GM18867 (cell line): Measurements from ENCODE around the gene KIAA1671.

Source experiments
- ATAC-seq: cut with Tn5 transposase; IDR thresholded peaks from one replicate; pipeline ENCODE4 v1.9.1; 2021; ENCODE audit warnings: mild to moderate bottlenecking, moderate library complexity; ENCODE audit not compliant: unreplicated experiment

Gene KIAA1671

GRCh38 chr22:25084405-25085107 is 132.0 kb downstream of the KIAA1671 start:
- no peak for ATAC-seq

- ATAC-seq, result no peak
Observed at GRCh38 chr22:25085156-25085555, 132.6 kb downstream of the KIAA1671 start.

- peak; percentile 67 for ATAC-seq
Observed at GRCh38 chr22:25085930-25086901, 133.7 kb downstream of the KIAA1671 start.

- ATAC-seq, result no peak
Observed at GRCh38 chr22:25086902-25087282, 134.4 kb downstream of the KIAA1671 start.

GRCh38 chr22:25090225-25090890 is 137.8 kb downstream of the KIAA1671 start:
- ATAC-seq, result no peak

GRCh38 chr22:25091458-25091857 is 138.9 kb downstream of the KIAA1671 start:
- ATAC-seq, result no peak

- ATAC-seq, result no peak
Observed at GRCh38 chr22:25092119-25092518, 139.6 kb downstream of the KIAA1671 start.

GRCh38 chr22:25094579-25094978 is 142.1 kb downstream of the KIAA1671 start:
- no peak for ATAC-seq

- no peak for ATAC-seq
Observed at GRCh38 chr22:25095869-25096268, 143.4 kb downstream of the KIAA1671 start.

GRCh38 chr22:25096638-25097405 is 144.3 kb downstream of the KIAA1671 start:
- no peak for ATAC-seq

GRCh38 chr22:25098445-25099081 is 146.0 kb downstream of the KIAA1671 start:
- ATAC-seq, result no peak

GRCh38 chr22:25099202-25099601 is 146.7 kb downstream of the KIAA1671 start:
- no peak for ATAC-seq

GRCh38 chr22:25100402-25100801 is 147.9 kb downstream of the KIAA1671 start:
- ATAC-seq, result no peak

GRCh38 chr22:25100948-25101347 is 148.4 kb downstream of the KIAA1671 start:
- ATAC-seq, result no peak

- no peak for ATAC-seq
Observed at GRCh38 chr22:25101501-25101900, 149.0 kb downstream of the KIAA1671 start.

GRCh38 chr22:25101986-25102385 is 149.5 kb downstream of the KIAA1671 start:
- ATAC-seq, result no peak

- ATAC-seq, result no peak
Observed at GRCh38 chr22:25102722-25103121, 150.2 kb downstream of the KIAA1671 start.

GRCh38 chr22:25104367-25104766 is 151.9 kb downstream of the KIAA1671 start:
- ATAC-seq, result no peak

- no peak for ATAC-seq
Observed at GRCh38 chr22:25105817-25106650, 153.5 kb downstream of the KIAA1671 start.
